RKO (cell line): Measurements from ENCODE around the gene PITRM1.
"Not testable (repeated sequence)": the region's sequence is repeated elsewhere in the genome, so short reads cannot be mapped to it uniquely, and the experiment has no call there.

Source experiments
- DNase-seq: peaks from one replicate; pipeline ENCODE4 v3.0.0-alpha.2; 2016; ENCODE audit warnings: low spot score

The PITRM1 gene

GRCh38 chr10:3172446-3173170, at the start of gene PITRM1:
Gene PITRM1 (minus strand): TSS chr10:3172782. CDS start chr10:3172772, 10 bp downstream.
- peak; percentile 100 for DNase-seq

- DNase-seq, result no peak
Observed at GRCh38 chr10:3222068-3222467, 49.5 kb upstream of the PITRM1 start.

GRCh38 chr10:3221601-3222000, 49.0 kb upstream of the PITRM1 start:
- not testable (repeated sequence) for DNase-seq

GRCh38 chr10:3220853-3221252, 48.3 kb upstream of the PITRM1 start:
- peak; percentile 17 for DNase-seq

GRCh38 chr10:3219021-3219628, 46.5 kb upstream of the PITRM1 start:
- not testable (repeated sequence) for DNase-seq

- DNase-seq, result no peak
Observed at GRCh38 chr10:3217853-3218252, 45.3 kb upstream of the PITRM1 start.

- no peak for DNase-seq
Observed at GRCh38 chr10:3217301-3217700, 44.7 kb upstream of the PITRM1 start.

GRCh38 chr10:3215153-3215775, 42.7 kb upstream of the PITRM1 start:
- DNase-seq, result no peak

- DNase-seq, result no peak
Observed at GRCh38 chr10:3213758-3214515, 41.4 kb upstream of the PITRM1 start.

GRCh38 chr10:3213208-3213607, 40.6 kb upstream of the PITRM1 start:
- no peak for DNase-seq

- DNase-seq, result no peak
Observed at GRCh38 chr10:3210251-3210877, 37.8 kb upstream of the PITRM1 start.

GRCh38 chr10:3208481-3209406, 36.2 kb upstream of the PITRM1 start:
- DNase-seq, result no peak

GRCh38 chr10:3207351-3207750, 34.8 kb upstream of the PITRM1 start:
- DNase-seq, result no peak

- no peak for DNase-seq
Observed at GRCh38 chr10:3206511-3207157, 34.1 kb upstream of the PITRM1 start.

GRCh38 chr10:3203972-3204371, 31.4 kb upstream of the PITRM1 start:
- DNase-seq, result no peak

- no peak for DNase-seq
Observed at GRCh38 chr10:3203016-3203811, 30.6 kb upstream of the PITRM1 start.

- no peak for DNase-seq
Observed at GRCh38 chr10:3201796-3202195, 29.2 kb upstream of the PITRM1 start.

GRCh38 chr10:3199488-3199887, 26.9 kb upstream of the PITRM1 start:
- DNase-seq, result no peak

GRCh38 chr10:3198900-3199299, 26.3 kb upstream of the PITRM1 start:
- no peak for DNase-seq
